IMR-90 (cell line): ENCODE measurements around the gene PLA2G2E. TPM values are rescaled to one million over a fixed set of nuclear protein-coding genes. Genes with fewer than 3 reads are reported as not detected.

Experiments used
- ATAC-seq: fragments of 200-7000 bp; cut with Tn5 transposase; 2 replicates; pipeline ENCODE4 v1.9.1; 2020; ENCODE audit warnings: low read depth, mild to moderate bottlenecking, moderate library complexity
- BruUV-seq: library from RNA; stranded (reverse); fragments of 400-500 nt; replicated peaks from 2 replicates; lab custom pipeline; 2021; lab: Mats Ljungman, UMichigan
- CTCF ChIA-PET: fragments of 300-600 bp; formaldehyde crosslinking; extraction: SDS; loops from one replicate; lab custom pipeline; 2021; ENCODE audit warnings: antibody characterized with exemption; lab: Yijun Ruan, JAX
- POLR2A ChIA-PET: fragments of 300-600 bp; sonication (Branson Sonifier 250); formaldehyde crosslinking; loops from one replicate; lab custom pipeline; 2022; ENCODE audit warnings: antibody characterized with exemption; ENCODE audit not compliant: unreplicated experiment; lab: Charles Lee
- DNase-seq: peaks from one replicate; pipeline ENCODE4 v3.0.0; 2013
- H2AFZ ChIP-seq: replicated peaks from 2 replicates; pipeline ENCODE3; 2013; ENCODE audit warnings: low read length, mild to moderate bottlenecking; ENCODE audit not compliant: poor library complexity
- H2AK5ac ChIP-seq: 2 replicates; pipeline ENCODE4 v1.6.1; 2013; ENCODE audit warnings: low read depth, low read length, inconsistent platforms
- H2AK9ac ChIP-seq: replicated peaks from 2 replicates; pipeline ENCODE3; 2013; ENCODE audit warnings: mild to moderate bottlenecking, low read depth, low read length, moderate library complexity; ENCODE audit not compliant: poor library complexity
- H2BK120ac ChIP-seq: 2 replicates; pipeline ENCODE4 v1.6.1; 2013; ENCODE audit warnings: low read depth, low read length, inconsistent platforms
- H2BK15ac ChIP-seq: 3 replicates; pipeline ENCODE4 v1.6.1; 2013; ENCODE audit warnings: low read depth, low read length, inconsistent platforms
- H2BK20ac ChIP-seq: 2 replicates; pipeline ENCODE4 v1.6.1; 2013; ENCODE audit warnings: low read depth, mild to moderate bottlenecking, inconsistent platforms, low read length, moderate library complexity
- H2BK5ac ChIP-seq: 2 replicates; pipeline ENCODE4 v1.6.1; 2013; ENCODE audit warnings: mild to moderate bottlenecking, low read depth, low read length, inconsistent platforms; ENCODE audit not compliant: poor library complexity, severe bottlenecking
- H3K14ac ChIP-seq: replicated peaks from 2 replicates; pipeline ENCODE4 v1.6.1; 2013; ENCODE audit warnings: low read depth, low read length, inconsistent platforms
- H3K18ac ChIP-seq: 2 replicates; pipeline ENCODE4 v1.6.1; 2013; ENCODE audit warnings: low read depth, low read length, control low read depth
- H3K23ac ChIP-seq: 2 replicates; pipeline ENCODE4 v1.6.1; 2013; ENCODE audit warnings: low read depth, low read length, inconsistent platforms
- H3K27ac ChIP-seq: 2 replicates; pipeline ENCODE4 v1.5.1; 2013; ENCODE audit warnings: mild to moderate bottlenecking, control low read depth, low read length; ENCODE audit not compliant: insufficient read depth
- H3K27me3 ChIP-seq: 2 replicates; pipeline ENCODE4 v1.6.1; 2013; ENCODE audit warnings: low read length; ENCODE audit not compliant: control insufficient read depth, insufficient read depth
- H3K36me3 ChIP-seq: 2 replicates; pipeline ENCODE4 v1.6.1; 2013; ENCODE audit warnings: low read length, mixed read lengths; ENCODE audit not compliant: control insufficient read depth, insufficient read depth
- H3K4ac ChIP-seq: 2 replicates; pipeline ENCODE4 v1.6.1; 2013; ENCODE audit warnings: low read depth, low read length, inconsistent platforms
- H3K4me1 ChIP-seq: 2 replicates; pipeline ENCODE4 v1.6.1; 2013; ENCODE audit warnings: low read length, mixed read lengths; ENCODE audit not compliant: control insufficient read depth, insufficient read depth
- H3K4me2 ChIP-seq: 2 replicates; pipeline ENCODE4 v1.6.1; 2013; ENCODE audit warnings: low read depth, mild to moderate bottlenecking, control low read depth, low read length, moderate library complexity
- H3K4me3 ChIP-seq: 2 replicates; pipeline ENCODE4 v1.5.1; 2013; ENCODE audit warnings: low read depth, mild to moderate bottlenecking, control low read depth, low read length, moderate library complexity; ENCODE audit not compliant: insufficient read depth
- H3K56ac ChIP-seq: 2 replicates; pipeline ENCODE4 v1.6.1; 2013; ENCODE audit warnings: low read length, inconsistent platforms; ENCODE audit not compliant: insufficient read depth; ENCODE audit errors: extremely low read depth
- H3K79me1 ChIP-seq, 2 experiments: 2 replicates each; pipeline ENCODE4 v1.6.1; 2013; ENCODE audit warnings: low read length in 2 of 2, inconsistent platforms in 1 of 2, low read depth in 1 of 2
- H3K9ac ChIP-seq: 2 replicates; pipeline ENCODE4 v1.6.1; 2013; ENCODE audit warnings: low read depth, low read length, control low read depth
- H3K9me1 ChIP-seq: 2 replicates; pipeline ENCODE4 v1.6.1; 2013; ENCODE audit warnings: low read length, inconsistent platforms; ENCODE audit not compliant: insufficient read depth
- H3K9me3 ChIP-seq: 2 replicates; pipeline ENCODE4 v1.6.1; 2013; ENCODE audit warnings: low read length; ENCODE audit not compliant: control insufficient read depth, insufficient read depth
- H4K20me1 ChIP-seq: 2 replicates; pipeline ENCODE4 v1.6.1; 2013; ENCODE audit warnings: low read length, inconsistent platforms; ENCODE audit not compliant: insufficient read depth
- H4K5ac ChIP-seq: 2 replicates; pipeline ENCODE4 v1.6.1; 2013; ENCODE audit warnings: mild to moderate bottlenecking, low read depth, low read length, control low read depth
- H4K8ac ChIP-seq, 2 experiments: 2 replicates each; pipeline ENCODE4 v1.6.1; 2013; ENCODE audit warnings: low read depth in 2 of 2, low read length in 2 of 2, control low read depth in 1 of 2, inconsistent platforms in 1 of 2
- H4K91ac ChIP-seq: 2 replicates; pipeline ENCODE4 v1.6.1; 2013; ENCODE audit warnings: low read depth, low read length, inconsistent platforms; ENCODE audit not compliant: insufficient read depth
- BHLHE40 ChIP-seq: fragments of 150-350 bp; IDR thresholded peaks from 2 replicates; pipeline ENCODE4 v1.6.1; 2016; ENCODE audit warnings: mild to moderate bottlenecking, low read depth, low read length
- CEBPB ChIP-seq: IDR thresholded peaks from 2 replicates; pipeline ENCODE4 v1.6.1; 2012; ENCODE audit warnings: low read depth, low read length, improper control_type of control experiment
- CHD1 ChIP-seq: IDR thresholded peaks from 2 replicates; pipeline ENCODE4 v1.6.1; 2012; ENCODE audit warnings: low read depth, low read length, improper control_type of control experiment
- ELK1 ChIP-seq: fragments of 150-350 bp; IDR thresholded peaks from 2 replicates; pipeline ENCODE4 v1.6.1; 2016; ENCODE audit warnings: low read depth, mild to moderate bottlenecking, low read length, moderate library complexity, borderline replicate concordance
- FOS ChIP-seq: fragments of 150-350 bp; IDR thresholded peaks from 2 replicates; pipeline ENCODE4 v1.6.1; 2016; ENCODE audit warnings: low read depth, low read length
- MAFK ChIP-seq: IDR thresholded peaks from 2 replicates; pipeline ENCODE4 v1.6.1; 2012; ENCODE audit warnings: low read depth, low read length, improper control_type of control experiment
- MAZ ChIP-seq: IDR thresholded peaks from 2 replicates; pipeline ENCODE4 v1.6.1; 2012; ENCODE audit warnings: low read depth, mild to moderate bottlenecking, low read length, improper control_type of control experiment, moderate library complexity, borderline replicate concordance
- MXI1 ChIP-seq: IDR thresholded peaks from 2 replicates; pipeline ENCODE4 v1.6.1; 2012; ENCODE audit warnings: low read depth, mild to moderate bottlenecking, low read length, moderate library complexity, borderline replicate concordance
- NFE2L2 ChIP-seq: fragments of 150-350 bp; IDR thresholded peaks from 2 replicates; pipeline ENCODE4 v1.6.1; 2016; ENCODE audit warnings: low read depth, mild to moderate bottlenecking, low read length
- POLR2A ChIP-seq: IDR thresholded peaks from 2 replicates; pipeline ENCODE4 v1.6.1; 2012; ENCODE audit warnings: mild to moderate bottlenecking, low read depth, low read length
- RAD21 ChIP-seq: IDR thresholded peaks from 2 replicates; pipeline ENCODE4 v1.6.1; 2012; ENCODE audit warnings: low read length, improper control_type of control experiment
- RCOR1 ChIP-seq: IDR thresholded peaks from 2 replicates; pipeline ENCODE4 v1.6.1; 2012; ENCODE audit warnings: mild to moderate bottlenecking, low read length, improper control_type of control experiment; ENCODE audit not compliant: insufficient replicate concordance
- RFX5 ChIP-seq: IDR thresholded peaks from 2 replicates; pipeline ENCODE4 v1.8.0; 2012; ENCODE audit warnings: low read depth, mild to moderate bottlenecking, low read length, moderate library complexity
- SMC3 ChIP-seq: fragments of 150-350 bp; IDR thresholded peaks from 2 replicates; pipeline ENCODE4 v1.6.1; 2016; ENCODE audit warnings: low read depth, mild to moderate bottlenecking, antibody characterized with exemption, low read length, moderate library complexity
- WGBS, 2 experiments: methylation state at CpG; one replicate each; pipeline versions ENCODE4 v1.1.5 to v1.1.7; 2013; ENCODE audit warnings: missing lambda C conversion rate in 2 of 2; ENCODE audit not compliant: insufficient read length in 1 of 2; ENCODE audit errors: extremely low coverage in 2 of 2; 5-methylcytosine and 5-hydroxymethylcytosine counted together
- dilution Hi-C: fragments of 300-500 bp; cut with HindIII; formaldehyde crosslinking; loops from one replicate; pipeline ENCODE4 v1.14.3; 2018; ENCODE audit warnings: low sequenced_read_pairs; ENCODE audit not compliant: unreplicated experiment
- in situ Hi-C: fragments of 300-500 bp; cut with MboI; formaldehyde crosslinking; loops from 3 replicates; pipeline ENCODE4 v1.14.3; 2019; ENCODE audit warnings: low sequenced_read_pairs, inconsistent platforms, mixed read lengths
- intact Hi-C: fragments of 100-400 bp; cut with micrococcal nuclease; formaldehyde crosslinking; loops from 2 replicates; pipeline ENCODE4 v1.10.0; 2022
- polyA plus RNA-seq, 3 experiments: library from polyadenylated mRNA; depleted of rRNA; stranded (reverse); fragments of >200 nt; gene quantifications; 2 replicates each; pipeline ENCODE4 v1.2.3, GENCODE V29; 2012; ENCODE audit warnings: low replicate concordance in 1 of 3
- total RNA-seq: library from RNA; depleted of rRNA; stranded (reverse); fragments of >200 nt; gene quantifications from 2 replicates; pipeline ENCODE4 v1.2.3, GENCODE V29; 2012
- TF ChIP-seq, protein P1 (sequence below): fragments of 150-350 bp; IDR thresholded peaks from 2 replicates; pipeline ENCODE4 v1.6.1; 2017; ENCODE audit warnings: mild to moderate bottlenecking, antibody characterized with exemption, low read length, low read depth
- TF ChIP-seq, protein P2 (sequence below): conservative IDR thresholded peaks from 2 replicates; pipeline ENCODE4 v1.5.1; 2012; ENCODE audit warnings: mild to moderate bottlenecking, low read depth, low read length, improper control_type of control experiment

PLA2G2E gene
- total and polyA plus RNA-seq, 2 of the 4 experiments (the other 2 are of a cell fraction) = not detected

- Histone ChIP-seq H3K23ac (no peak overlapping the region), H4K91ac (no peak overlapping the region), H2BK5ac (no peak overlapping the region), H2BK120ac (no peak overlapping the region), H3K9ac (no peak overlapping the region), H3K18ac (no peak overlapping the region), H3K9me1 (no peaks in the 10 kb centered on the region), H3K27me3 (peaks cover 12% of the 10 kb centered on the region), H3K14ac (no peak overlapping the region), H3K36me3 (no peaks in the 10 kb centered on the region), H2BK15ac (no peak overlapping the region), H3K4me3 (no peak overlapping the region), H4K8ac (no peak overlapping the region), H4K20me1 (no peaks in the 10 kb centered on the region), H3K56ac (no peak overlapping the region), H2AK5ac (no peak overlapping the region), H3K27ac (no peak overlapping the region), H2AFZ (no peak overlapping the region), H3K4ac (no peak overlapping the region), H4K5ac (no peak overlapping the region), H3K9me3 (no peaks in the 10 kb centered on the region), H2AK9ac (no peak overlapping the region), H3K4me2 (no peak overlapping the region), H3K4me1 (no peaks in the 10 kb centered on the region), H3K79me1 (no peaks in the 10 kb centered on the region), H2BK20ac (no peak overlapping the region)
- DNase-seq (no peak), ATAC-seq (no peak)
- dilution Hi-C loops (no loop called here), in situ Hi-C loops (no loop called here), intact Hi-C loops (no loop called here)
- CTCF ChIA-PET = interaction anchor here (0.6 kb wide), 1 partner anchor 162 kb away, joined by 5 read pairs; no protein-coding TSS in a partner anchor
- POLR2A ChIA-PET = no interaction called here
- no CpG with 5 or more reads among the region's 3 CpGs for WGBS, 2 experiments
- TF ChIP-seq ELK1 = no peak
- TF ChIP-seq BHLHE40 = no peak
- TF ChIP-seq, protein P1, sequence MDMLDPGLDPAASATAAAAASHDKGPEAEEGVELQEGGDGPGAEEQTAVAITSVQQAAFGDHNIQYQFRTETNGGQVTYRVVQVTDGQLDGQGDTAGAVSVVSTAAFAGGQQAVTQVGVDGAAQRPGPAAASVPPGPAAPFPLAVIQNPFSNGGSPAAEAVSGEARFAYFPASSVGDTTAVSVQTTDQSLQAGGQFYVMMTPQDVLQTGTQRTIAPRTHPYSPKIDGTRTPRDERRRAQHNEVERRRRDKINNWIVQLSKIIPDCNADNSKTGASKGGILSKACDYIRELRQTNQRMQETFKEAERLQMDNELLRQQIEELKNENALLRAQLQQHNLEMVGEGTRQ = no peak
- TF ChIP-seq CEBPB = no peak
- TF ChIP-seq RFX5 = no peak
- TF ChIP-seq POLR2A = no peak
- TF ChIP-seq CHD1 = no peak
- TF ChIP-seq, protein P2, sequence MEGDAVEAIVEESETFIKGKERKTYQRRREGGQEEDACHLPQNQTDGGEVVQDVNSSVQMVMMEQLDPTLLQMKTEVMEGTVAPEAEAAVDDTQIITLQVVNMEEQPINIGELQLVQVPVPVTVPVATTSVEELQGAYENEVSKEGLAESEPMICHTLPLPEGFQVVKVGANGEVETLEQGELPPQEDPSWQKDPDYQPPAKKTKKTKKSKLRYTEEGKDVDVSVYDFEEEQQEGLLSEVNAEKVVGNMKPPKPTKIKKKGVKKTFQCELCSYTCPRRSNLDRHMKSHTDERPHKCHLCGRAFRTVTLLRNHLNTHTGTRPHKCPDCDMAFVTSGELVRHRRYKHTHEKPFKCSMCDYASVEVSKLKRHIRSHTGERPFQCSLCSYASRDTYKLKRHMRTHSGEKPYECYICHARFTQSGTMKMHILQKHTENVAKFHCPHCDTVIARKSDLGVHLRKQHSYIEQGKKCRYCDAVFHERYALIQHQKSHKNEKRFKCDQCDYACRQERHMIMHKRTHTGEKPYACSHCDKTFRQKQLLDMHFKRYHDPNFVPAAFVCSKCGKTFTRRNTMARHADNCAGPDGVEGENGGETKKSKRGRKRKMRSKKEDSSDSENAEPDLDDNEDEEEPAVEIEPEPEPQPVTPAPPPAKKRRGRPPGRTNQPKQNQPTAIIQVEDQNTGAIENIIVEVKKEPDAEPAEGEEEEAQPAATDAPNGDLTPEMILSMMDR = no peak
- TF ChIP-seq RAD21 = no peak
- TF ChIP-seq RCOR1 = no peak
- no peak for TF ChIP-seq FOS
- TF ChIP-seq MXI1 = no peak
- no peak for TF ChIP-seq MAFK
- no peak for TF ChIP-seq MAZ
- no peak for TF ChIP-seq SMC3
- no peak for TF ChIP-seq NFE2L2
- BruUV-seq = no TSS peak
These were observed 23.6 kb upstream of the PLA2G2E start for GRCh38 chr1:19946971-19947370.
